Prostate gland (tissue), 2 donors: ENCODE data around the gene ZDBF2.

Experiments used
- CTCF ChIP-seq, 4 experiments: fragments of 200-600 bp in 2 of 4; fragments of 450-650 bp in 2 of 4; sonication (generic) in 2 of 4; IDR thresholded peaks; 1 replicate in 3 of 4; 2 replicates in 1 of 4; pipeline ENCODE4 v1.5.1; 2016 to 2019; ENCODE audit warnings: antibody characterized with exemption in 4 of 4, mild to moderate bottlenecking in 2 of 4, moderate library complexity in 2 of 4
- POLR2A ChIP-seq: fragments of 450-650 bp; IDR thresholded peaks from one replicate; pipeline ENCODE4 v1.6.1; 2016; ENCODE audit warnings: antibody characterized with exemption, mild to moderate bottlenecking

DNA sequence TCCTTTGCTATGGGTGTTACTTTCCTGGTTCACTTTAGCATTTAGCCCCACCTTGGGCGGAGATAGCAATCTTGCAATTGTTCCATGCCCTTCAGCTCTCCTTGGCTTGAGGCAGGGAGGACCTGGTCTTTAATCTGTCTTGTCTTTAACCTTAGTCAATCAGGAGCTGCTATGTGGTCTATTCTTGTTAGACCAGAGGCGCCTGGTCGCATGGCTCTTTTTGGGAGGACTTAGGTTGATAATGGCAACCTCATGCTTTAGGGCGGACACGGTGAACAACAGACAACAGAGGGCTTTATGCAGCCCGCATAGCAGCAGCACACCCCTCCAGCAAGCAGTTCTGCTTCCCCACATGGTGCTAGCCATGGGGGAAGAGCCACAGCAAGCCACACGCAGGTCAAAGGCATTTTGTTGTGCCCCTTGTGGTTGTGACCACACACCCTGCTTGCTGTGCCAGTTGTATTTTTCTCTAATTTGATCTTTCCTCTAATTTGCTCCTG lies 17.7 kb upstream of the ZDBF2 start:
- TF ChIP-seq CTCF (IDR thresholded peaks at IDR 0.05) (no peak), POLR2A (no peak)
